Tibial nerve (tissue), 4 donors: ENCODE results near the gene CCDC197. TPM values are rescaled to one million over a fixed set of nuclear protein-coding genes. Genes with fewer than 3 reads are reported as not detected.

Experiments used
- DNase-seq, 2 donors: peaks; one replicate each; pipeline ENCODE4 v3.0.0-alpha.2; 2019; ENCODE audit warnings: low spot score in 2 of 2
- H3K27ac ChIP-seq, 4 donors: fragments of 200-600 bp; sonication (generic) in 3 of 4; one replicate each; pipeline ENCODE4 v1.5.1; 2017 to 2019; ENCODE audit warnings: mild to moderate bottlenecking in 1 of 4
- H3K27me3 ChIP-seq, 2 donors: fragments of 200-600 bp; sonication (generic) in 1 of 2; one replicate each; pipeline versions ENCODE4 v1.5.1 to v1.6.0; 2017 to 2019
- H3K36me3 ChIP-seq, 3 donors: fragments of 200-600 bp; sonication (generic); one replicate each; pipeline ENCODE4 v1.5.1; 2018 to 2019
- H3K4me1 ChIP-seq, 4 donors: fragments of 200-600 bp; sonication (generic) in 3 of 4; one replicate each; pipeline ENCODE4 v1.5.1; 2017 to 2019
- H3K4me3 ChIP-seq, 4 donors: fragments of 200-600 bp; sonication (generic) in 3 of 4; one replicate each; pipeline ENCODE4 v1.5.1; 2017 to 2019; ENCODE audit warnings: mild to moderate bottlenecking in 1 of 4, moderate library complexity in 1 of 4
- H3K9me3 ChIP-seq, 4 donors: fragments of 200-600 bp; sonication (generic) in 3 of 4; one replicate each; pipeline ENCODE4 v1.5.1; 2017 to 2019
- CTCF ChIP-seq, 5 experiments: fragments of 200-600 bp in 3 of 5; fragments of 450-650 bp in 2 of 5; sonication (generic) in 3 of 5; IDR thresholded peaks; one replicate each; pipeline ENCODE4 v1.5.1; 2016 to 2019; ENCODE audit warnings: antibody characterized with exemption in 5 of 5, mild to moderate bottlenecking in 3 of 5, moderate library complexity in 2 of 5
- EP300 ChIP-seq, 2 donors: sonication (generic); formaldehyde crosslinking; IDR thresholded peaks; one replicate each; pipeline ENCODE4 v1.6.1; 2017; ENCODE audit warnings: antibody characterized with exemption in 2 of 2, mild to moderate bottlenecking in 1 of 2
- POLR2A ChIP-seq, 2 donors: fragments of 450-650 bp; IDR thresholded peaks; one replicate each; pipeline ENCODE4 v1.6.1; 2017; ENCODE audit warnings: antibody characterized with exemption in 2 of 2, mild to moderate bottlenecking in 2 of 2, moderate library complexity in 2 of 2
- WGBS, 2 donors: methylation state at CpG; one replicate each; pipeline ENCODE4 v1.1.5; 2018; 5-methylcytosine and 5-hydroxymethylcytosine counted together
- total RNA-seq, 4 donors: library from RNA; depleted of rRNA; stranded (reverse); fragments of >200 nt; gene quantifications; one replicate each; pipeline ENCODE4 v1.1.0, GENCODE V29; 2016

CCDC197 gene
- total RNA-seq, 4 donors from 2014 or later, result not detected

DNA sequence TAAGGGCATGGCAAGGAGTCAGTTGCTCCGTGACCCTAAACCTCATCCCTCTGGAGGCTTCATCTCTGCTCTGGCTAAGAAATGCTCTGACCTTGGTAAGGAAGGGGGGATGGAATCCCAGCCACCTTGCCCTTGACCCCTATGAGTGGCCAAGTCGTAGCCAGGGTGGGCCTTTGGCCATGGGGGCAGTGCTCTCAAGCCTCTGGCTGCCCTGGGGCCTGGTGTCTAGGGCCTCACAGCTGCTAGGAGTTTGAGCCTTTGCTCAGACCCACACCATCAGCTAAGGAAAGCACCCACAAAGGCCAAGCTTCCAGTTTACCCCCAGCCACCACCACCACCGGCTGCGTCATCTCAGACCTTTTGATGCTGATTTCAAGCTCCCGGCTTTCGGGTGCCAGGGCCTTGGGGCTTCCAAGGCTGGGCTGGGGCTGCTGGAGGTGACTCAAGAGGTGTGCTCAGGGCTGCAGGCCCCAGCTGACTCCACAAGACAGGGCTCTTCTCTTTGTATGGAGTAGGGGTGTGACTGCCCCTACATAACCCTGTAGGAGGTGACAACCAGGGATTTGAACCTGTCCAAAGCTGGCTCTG, 24.4 kb upstream of the CCDC197 start:
- Histone ChIP-seq H3K36me3 (no peaks in the 10 kb centered on the region), H3K4me1 (peaks cover 0 to 20% (median 17%) of the 10 kb centered on the region in 4 donors), H3K27ac (no peak overlapping the region), H3K4me3 (no peak overlapping the region), H3K9me3 (no peaks in the 10 kb centered on the region), H3K27me3 (no peaks in the 10 kb centered on the region)
- 70 to 71% methylated on average over 1 to 3 of the region's 6 CpGs for WGBS, 2 donors
- DNase-seq, result no peak
- no peak for TF ChIP-seq POLR2A (IDR thresholded peaks at IDR 0.05)
- no peak for TF ChIP-seq EP300 (IDR thresholded peaks at IDR 0.05)
- TF ChIP-seq CTCF (IDR thresholded peaks at IDR 0.05), result no peak

DNA sequence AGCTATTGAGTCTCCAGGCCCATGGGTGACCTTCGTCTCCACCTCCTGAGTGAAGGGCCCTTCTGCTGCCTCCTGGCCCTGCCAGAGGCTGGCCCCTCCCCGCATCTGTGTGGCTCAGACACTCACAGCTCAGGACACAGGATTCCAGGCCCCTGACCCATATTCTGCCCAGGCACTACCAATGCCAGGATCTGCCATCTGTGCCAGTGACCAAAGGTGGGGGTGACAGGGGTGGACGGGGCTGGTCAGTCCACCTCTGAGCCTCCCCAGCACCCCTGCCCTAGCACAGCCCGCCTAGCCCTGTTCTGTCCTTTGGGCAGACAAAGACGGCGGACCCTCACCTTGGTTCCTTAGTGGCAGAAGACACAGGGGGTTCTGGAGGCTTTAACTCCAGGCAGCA, 23.5 kb upstream of the CCDC197 start:
- Histone ChIP-seq H3K9me3 (peaks cover 0 to 3% (median 0%) of the 10 kb centered on the region in 4 donors), H3K36me3 (no peaks in the 10 kb centered on the region), H3K27me3 (no peaks in the 10 kb centered on the region), H3K4me1 (peaks cover 0 to 20% (median 13%) of the 10 kb centered on the region in 4 donors), H3K27ac (peak overlapping the region in 2 of 4 donors; percentile 27 to 68), H3K4me3 (no peak overlapping the region)
- no peak for TF ChIP-seq CTCF (IDR thresholded peaks at IDR 0.05)
- no peak for TF ChIP-seq POLR2A (IDR thresholded peaks at IDR 0.05)
- TF ChIP-seq EP300 (IDR thresholded peaks at IDR 0.05), result no peak
- DNase-seq, result no peak
- WGBS, 2 donors, result 84 to 86% methylated on average over 6 of the region's 6 CpGs

DNA sequence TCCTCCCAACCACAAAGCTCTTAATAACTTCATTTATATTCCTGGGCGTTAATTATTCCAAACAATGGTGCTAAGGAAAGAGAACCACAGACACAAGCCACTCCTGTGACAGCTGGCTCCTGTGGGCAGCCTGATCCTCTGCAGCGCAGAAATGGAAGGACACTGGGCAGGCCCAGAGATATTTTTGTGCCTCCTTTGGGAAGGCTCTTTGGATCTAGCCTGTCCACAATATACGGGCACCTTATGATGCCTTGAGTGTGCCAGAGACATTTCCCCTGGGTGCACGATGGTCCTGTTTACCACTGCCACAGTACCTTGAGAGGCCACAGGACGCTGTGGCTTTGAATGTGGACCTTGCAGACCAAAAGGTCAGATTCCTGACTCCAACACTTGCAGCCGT, 22.8 kb upstream of the CCDC197 start:
- Histone ChIP-seq H3K4me3 (no peak overlapping the region), H3K27me3 (no peaks in the 10 kb centered on the region), H3K9me3 (peaks cover 0 to 3% (median 0%) of the 10 kb centered on the region in 4 donors), H3K4me1 (peaks cover 0 to 20% (median 15%) of the 10 kb centered on the region in 4 donors), H3K36me3 (no peaks in the 10 kb centered on the region), H3K27ac (peak overlapping the region in 3 of 4 donors; percentile 13 to 68 (median 47))
- WGBS, 2 donors, result 75 to 84% methylated on average over 5 to 6 of the region's 6 CpGs
- TF ChIP-seq POLR2A (IDR thresholded peaks at IDR 0.05) (no peak), EP300 (IDR thresholded peaks at IDR 0.05) (no peak), CTCF (IDR thresholded peaks at IDR 0.05) (no peak)
- no peak for DNase-seq

- H3K27ac ChIP-seq, result peak overlapping the region in 3 of 4 donors; percentile 9 to 73 (median 13)
- 69 to 72% methylated on average over 8 to 12 of the region's 12 CpGs for WGBS, 2 donors
- H3K4me1 ChIP-seq, result peaks cover 0 to 20% (median 15%) of the 10 kb centered on the region in 4 donors
- no peak for DNase-seq
- TF ChIP-seq EP300 (IDR thresholded peaks at IDR 0.05) (no peak), POLR2A (IDR thresholded peaks at IDR 0.05) (no peak), CTCF (IDR thresholded peaks at IDR 0.05) (no peak)
- no peaks in the 10 kb centered on the region for H3K27me3 ChIP-seq
- no peak overlapping the region for H3K4me3 ChIP-seq
- H3K9me3 ChIP-seq, result peaks cover 0 to 3% (median 0%) of the 10 kb centered on the region in 4 donors
- no peaks in the 10 kb centered on the region for H3K36me3 ChIP-seq
Observed at GRCh38 chr14:93974833-93975232, 22.3 kb upstream of the CCDC197 start.

DNA sequence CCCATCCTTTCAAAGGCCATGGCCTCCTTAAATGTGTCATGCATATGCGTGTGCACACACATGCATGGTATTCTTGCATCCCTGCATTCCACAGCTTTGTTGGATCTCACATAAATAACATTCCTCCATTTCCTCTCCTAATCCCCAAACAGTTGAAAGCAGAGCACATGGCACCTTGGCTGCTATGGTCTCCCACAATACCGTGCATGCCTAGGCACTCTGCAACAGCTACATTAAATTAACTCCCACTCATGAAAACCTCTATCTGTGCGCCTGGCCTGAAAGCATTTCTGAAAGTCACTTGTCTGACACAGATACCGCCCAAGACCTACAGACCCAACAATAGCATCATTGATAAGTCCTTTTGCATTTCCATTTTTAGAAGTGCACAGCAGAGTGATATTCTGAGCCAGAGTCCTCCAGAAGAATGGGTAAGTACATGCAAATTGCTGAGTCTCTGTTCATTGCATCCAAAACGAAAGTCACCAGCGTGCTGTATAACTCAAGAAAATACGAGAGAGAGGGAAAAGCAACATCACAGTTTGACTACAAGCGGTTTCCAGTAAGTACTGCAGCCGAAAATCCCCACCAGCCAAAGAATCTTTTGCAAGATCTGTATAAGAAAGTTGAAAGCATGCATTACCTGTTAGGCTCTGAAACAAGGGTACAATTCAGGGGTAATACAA, 21.2 kb upstream of the CCDC197 start:
- Histone ChIP-seq H3K4me1 (peaks cover 0 to 20% (median 14%) of the 10 kb centered on the region in 4 donors), H3K4me3 (peak overlapping the region in 3 of 4 donors; percentile 2 to 32 (median 10)), H3K36me3 (no peaks in the 10 kb centered on the region), H3K27ac (peak overlapping the region in 3 of 4 donors; percentile 13 to 82 (median 73)), H3K9me3 (peaks cover 0 to 3% (median 0%) of the 10 kb centered on the region in 4 donors), H3K27me3 (no peaks in the 10 kb centered on the region)
- peak in 3 of 5 experiments; percentile 3 to 25 (median 21) for TF ChIP-seq CTCF (IDR thresholded peaks at IDR 0.05)
- no peak for TF ChIP-seq POLR2A (IDR thresholded peaks at IDR 0.05)
- no peak for DNase-seq
- 39 to 51% methylated on average over 9 of the region's 9 CpGs for WGBS, 2 donors
